Fibroblast of skin of scalp (primary cell): Measurements from ENCODE around the gene NANOG.
"Not testable (repeated sequence)": the region's sequence is repeated elsewhere in the genome, so short reads cannot be mapped to it uniquely, and the experiment has no call there.

Source experiments
- DNase-seq: peaks from one replicate; pipeline ENCODE4 v3.0.0-alpha.2; 2013

NANOG gene

GRCh38 chr12:7806319-7806718 lies 17.1 kb downstream of the NANOG start:
- DNase-seq, result not testable (repeated sequence)

DNA sequence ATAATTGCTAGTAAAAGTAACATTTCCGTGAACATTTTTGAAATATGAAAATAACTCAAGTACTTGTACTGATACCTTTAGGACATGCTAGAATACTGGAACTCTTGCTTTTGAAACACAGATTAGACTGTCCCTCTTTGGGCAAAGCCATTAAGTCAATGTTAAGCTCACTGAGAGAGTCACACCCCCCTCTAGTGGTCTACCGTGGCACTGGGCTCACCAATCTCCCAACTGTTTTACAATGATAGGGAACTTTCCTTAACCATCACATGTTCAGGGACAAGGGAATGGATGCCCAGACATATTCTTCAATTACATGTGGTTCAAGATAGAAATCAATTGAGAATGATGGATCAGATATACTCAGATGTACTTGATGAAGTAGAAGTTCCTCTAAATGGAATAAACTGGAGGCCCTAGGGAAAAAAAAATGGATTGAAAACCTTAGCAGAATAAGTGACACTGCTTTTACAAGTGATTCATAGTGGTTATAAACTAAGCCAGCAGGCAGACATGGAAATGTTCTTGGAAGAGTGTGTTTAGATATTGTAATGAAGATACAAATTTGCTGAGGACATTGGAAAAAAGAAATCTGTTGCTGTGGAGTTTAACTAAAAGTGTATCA lies 17.8 kb downstream of the NANOG start:
- DNase-seq, result peak; percentile 70

GRCh38 chr12:7825754-7826153 lies 36.6 kb downstream of the NANOG start:
- not testable (repeated sequence) for DNase-seq

DNA sequence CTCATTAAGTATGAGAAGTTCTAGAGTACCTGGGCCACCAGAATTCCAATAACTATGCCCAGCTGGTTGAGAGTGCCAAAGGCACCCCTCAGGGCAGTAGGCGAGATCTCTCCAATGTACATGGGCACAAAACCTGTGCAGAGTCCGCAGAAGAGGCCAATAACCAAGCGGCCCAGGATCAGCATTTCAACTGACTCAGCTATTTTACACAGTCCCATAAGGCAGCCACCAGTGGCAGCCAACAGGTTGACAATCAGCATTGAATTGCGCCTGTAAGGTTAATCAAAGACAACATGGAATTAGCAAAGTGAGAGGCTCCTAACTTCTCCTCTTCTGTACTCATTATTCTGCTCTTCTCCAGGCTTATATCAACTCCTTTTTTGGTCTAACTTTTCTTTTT lies 40.5 kb downstream of the NANOG start:
- not testable (repeated sequence) for DNase-seq

DNA sequence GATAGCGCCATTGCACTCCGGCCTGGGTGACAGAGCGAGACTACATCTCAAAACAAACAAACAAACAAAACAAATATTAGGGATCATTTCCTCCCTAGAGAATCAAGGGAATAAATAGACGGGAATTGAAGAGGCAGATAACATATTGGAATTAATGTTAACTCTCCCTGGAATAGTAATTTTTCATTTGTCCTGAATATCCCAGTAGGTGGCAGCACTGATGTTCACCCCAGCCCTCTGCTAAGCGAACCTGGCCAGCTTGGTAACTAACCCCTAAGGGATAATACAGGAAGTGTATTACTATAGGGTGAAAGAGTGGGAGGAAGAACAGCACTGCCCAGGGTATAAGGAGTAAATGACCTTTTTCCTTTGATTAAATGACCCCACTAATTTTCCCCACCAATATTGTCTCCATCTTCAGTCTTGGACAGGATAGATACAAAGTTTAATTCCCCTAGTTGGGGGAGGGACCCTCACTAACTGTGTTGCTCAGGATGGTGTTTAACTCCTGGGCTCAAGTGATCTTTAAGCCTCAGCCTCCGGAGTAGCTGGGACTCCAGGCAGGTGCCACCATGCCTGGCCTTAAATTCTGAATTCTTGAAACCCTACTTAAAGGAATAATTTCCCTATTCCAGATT lies 43.0 kb downstream of the NANOG start:
- DNase-seq, result peak; percentile 60

DNA sequence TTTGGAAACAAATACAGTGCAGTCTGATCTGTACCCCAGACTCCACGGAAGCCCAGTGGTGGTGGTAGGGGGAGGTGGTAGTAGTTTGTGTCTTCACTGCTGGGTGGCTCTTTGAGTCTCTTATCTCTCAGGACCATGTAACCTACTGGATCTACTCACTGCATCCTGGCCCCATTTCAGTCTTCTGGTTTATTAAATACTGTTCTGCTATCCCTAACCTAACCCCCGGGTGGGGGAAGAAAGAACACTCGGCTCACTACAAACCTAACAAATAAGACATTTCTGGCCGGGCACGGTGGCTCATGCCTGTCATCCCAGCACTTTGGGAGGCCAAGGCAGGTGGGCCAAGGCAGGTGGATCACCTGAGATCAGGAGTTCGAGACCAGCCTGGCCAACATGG lies 44.0 kb downstream of the NANOG start:
- DNase-seq, result not testable (repeated sequence)

DNA sequence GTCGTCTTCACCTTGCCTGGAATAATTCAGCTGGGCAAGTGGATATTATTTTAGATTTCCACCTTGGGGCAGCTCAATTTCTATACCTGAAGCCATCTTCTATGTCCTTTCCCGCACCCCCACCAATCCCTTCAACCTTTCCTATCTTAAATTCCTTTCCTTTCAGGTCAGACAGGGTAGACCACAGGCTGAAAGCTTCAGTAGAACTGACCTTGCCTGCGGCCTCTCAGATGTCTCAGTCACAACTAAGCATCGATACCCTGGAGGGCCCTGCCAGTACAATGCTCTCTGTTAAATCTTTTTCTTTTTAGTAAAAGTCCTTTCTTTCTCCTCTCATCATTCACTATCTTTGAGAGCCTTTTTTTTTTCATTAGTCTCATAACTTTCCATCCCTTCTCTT lies 44.6 kb downstream of the NANOG start:
- no peak for DNase-seq

DNA sequence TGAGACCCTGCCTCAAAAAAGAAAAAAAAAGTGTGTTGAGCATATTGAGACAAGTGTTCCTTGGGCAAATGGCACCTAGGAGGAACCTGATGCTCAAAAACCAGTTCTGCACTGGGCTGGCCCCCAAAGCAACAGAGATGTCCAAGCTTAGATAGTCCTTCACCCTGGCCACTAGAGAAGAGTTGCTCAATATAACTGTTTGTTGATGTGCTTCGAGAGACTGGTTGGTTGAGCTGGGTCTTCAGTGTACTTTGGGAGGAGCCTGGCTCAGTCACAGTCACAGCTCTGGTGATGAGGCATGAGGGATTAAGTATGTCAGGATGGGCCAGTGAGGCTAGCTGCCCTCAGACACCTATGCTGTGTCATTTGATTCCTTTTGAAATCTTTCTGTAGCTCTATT lies 45.5 kb downstream of the NANOG start:
- DNase-seq, result no peak

- no peak for DNase-seq
These were observed 45.9 kb downstream of the NANOG start for GRCh38 chr12:7835116-7835515.

DNA sequence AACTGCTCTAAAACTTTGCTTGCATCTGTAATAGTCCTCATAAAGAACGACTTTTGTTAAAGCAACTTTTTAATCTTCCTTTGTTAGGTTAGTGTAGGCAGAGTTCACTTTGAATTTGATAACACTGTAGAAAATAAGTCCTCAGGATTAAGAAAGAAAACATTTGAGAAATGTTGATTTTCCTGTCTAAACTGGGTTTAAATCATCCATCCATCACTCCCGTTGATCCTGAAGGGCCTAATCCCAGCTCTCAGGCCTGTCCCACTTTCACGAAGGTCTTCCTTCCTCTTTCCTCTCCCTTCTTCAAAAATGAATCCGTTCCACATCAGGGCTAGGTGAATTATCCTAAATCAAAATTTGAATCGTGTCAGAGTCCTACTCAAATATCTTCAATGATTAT lies 46.6 kb downstream of the NANOG start:
- DNase-seq, result no peak

- DNase-seq, result no peak
These were observed 48.2 kb downstream of the NANOG start for GRCh38 chr12:7837366-7837765.

- peak; percentile 28 for DNase-seq
These were observed 50.0 kb downstream of the NANOG start for GRCh38 chr12:7839226-7839625.

DNA sequence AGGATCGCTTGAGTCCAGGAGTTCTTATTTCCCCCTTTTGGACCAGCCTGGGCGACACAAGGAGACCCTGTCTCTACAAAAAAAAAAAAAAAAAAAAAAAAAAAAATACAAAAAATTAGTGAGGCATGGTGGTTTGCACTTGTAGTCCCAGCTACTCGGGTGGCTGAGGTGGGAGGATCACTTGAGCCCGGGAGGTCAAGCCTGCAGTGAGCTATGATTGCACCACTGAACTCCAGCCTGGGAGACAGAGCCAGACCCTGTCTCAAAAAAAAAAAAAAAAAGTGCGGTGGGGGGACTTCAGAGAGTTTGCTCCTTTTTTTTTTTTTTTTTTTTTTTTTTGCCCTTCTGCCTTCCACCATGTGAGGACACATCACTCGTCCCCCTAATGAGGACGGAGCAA lies 50.6 kb downstream of the NANOG start:
- not testable (repeated sequence) for DNase-seq

DNA sequence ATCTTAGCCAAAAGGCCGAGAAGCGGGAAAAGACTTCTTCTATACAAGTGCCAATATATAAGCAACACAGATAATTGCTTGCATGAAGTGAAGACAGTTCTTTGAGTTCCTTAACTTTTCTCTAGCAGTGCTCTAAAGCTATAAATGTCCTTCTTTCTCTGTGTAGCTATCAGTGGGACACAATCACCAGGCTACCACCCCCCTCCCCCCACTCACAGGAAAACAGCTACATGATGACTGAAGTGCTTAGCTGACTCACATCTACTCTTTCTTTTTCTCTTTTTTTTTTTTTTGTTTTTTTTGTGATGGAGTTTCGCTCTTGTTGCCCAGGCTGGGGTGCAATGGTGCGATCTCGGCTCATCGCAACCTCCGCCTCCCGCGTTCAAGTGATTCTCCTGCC lies 53.2 kb downstream of the NANOG start:
- not testable (repeated sequence) for DNase-seq

DNA sequence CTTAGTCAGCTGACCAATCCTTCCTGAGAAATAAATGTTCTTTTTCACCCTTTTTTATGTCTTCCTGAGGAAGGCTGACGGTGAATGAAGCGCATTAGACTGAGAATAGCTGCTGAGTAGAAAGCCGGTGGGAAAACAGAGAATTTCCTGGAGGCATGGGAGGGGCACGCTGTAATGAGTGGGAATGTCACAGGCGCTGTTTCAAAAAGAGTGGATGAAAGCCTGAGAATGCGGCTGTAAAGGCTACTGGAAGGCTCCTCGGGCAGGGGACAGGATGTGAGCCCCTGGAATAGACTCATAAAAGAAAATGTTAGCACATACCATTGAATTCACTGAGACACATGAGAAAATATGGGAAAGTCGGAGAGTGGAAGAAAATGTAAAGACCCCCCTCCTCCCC lies 53.9 kb downstream of the NANOG start:
- not testable (repeated sequence) for DNase-seq

GRCh38 chr12:7843583-7843982 lies 54.4 kb downstream of the NANOG start:
- DNase-seq, result not testable (repeated sequence)

- peak; percentile 31 for DNase-seq
These were observed 54.9 kb downstream of the NANOG start for GRCh38 chr12:7844116-7844515.

DNA sequence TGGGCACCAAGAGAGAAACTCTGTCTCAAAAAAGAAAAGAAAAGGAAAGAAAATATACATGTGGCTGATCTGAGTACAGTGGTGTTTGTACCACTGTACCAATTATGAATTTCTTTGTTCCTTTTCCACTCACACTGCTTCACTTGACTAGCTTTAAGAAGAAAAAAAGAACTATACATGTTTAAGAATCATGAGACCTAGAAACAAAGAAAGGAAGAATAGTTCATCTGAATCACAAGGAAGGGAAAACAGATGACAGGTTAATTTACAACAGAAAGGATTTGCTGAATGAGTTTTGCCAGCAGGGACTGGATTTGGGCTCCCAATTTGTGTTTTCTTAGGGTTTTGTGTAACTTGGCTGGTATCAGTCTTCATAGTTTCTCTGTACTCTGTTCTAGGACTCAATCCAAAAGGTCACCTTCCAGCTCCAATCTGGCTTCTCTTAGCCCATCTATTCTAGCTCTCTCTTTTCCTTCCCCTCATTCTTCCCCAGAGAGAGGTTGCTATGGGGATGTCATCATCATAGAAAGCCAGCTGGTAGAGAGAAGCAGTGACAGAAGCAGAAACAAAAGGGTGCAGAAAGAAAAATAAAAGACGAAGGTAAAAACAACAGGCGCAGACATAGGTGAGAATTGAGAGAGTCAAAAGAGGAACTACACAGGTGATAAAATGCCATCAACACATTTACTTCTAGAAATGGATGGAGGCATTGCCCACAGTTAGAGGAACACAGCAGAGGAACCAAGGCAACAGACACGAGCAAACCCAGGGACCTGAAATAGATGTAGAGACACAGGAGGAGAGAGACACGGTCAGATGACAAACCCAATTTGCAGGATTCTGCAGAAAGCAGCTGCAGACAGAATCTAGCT lies 58.3 kb downstream of the NANOG start:
- DNase-seq, result not testable (repeated sequence)

DNA sequence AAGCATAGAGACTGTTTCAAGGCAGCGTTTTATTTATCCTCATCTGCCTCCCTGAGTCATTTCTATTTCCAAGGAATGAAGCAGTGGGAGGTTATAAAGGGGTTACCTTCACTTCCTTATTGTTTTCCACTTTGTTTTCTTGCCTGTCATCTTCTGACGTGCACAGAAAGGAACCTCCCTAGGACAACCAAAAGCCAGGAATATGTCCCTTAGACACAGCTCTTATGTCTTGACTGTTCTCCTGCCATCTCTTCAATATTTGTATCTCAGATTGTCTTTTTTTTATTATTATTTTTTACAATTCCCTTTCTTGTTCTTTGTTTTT lies 58.9 kb downstream of the NANOG start:
- DNase-seq, result not testable (repeated sequence)
